Effector memory CD4-positive, alpha-beta T cell (primary cell): ENCODE results near the gene GMEB2.
"Not testable (repeated sequence)": the region's sequence is repeated elsewhere in the genome, so short reads cannot be mapped to it uniquely, and the experiment has no call there.

ENCODE experiments used
- DNase-seq, 3 donors: peaks; one replicate each; pipeline ENCODE4 v3.0.0-alpha.2; 2020
- H3K27ac ChIP-seq: 2 replicates; pipeline ENCODE4 v1.7.0; 2013; ENCODE audit warnings: mild to moderate bottlenecking, low read length, moderate library complexity; ENCODE audit not compliant: insufficient read depth, poor library complexity, severe bottlenecking
- H3K27me3 ChIP-seq: replicated peaks from 2 replicates; pipeline ENCODE4 v1.7.0; 2013; ENCODE audit warnings: mild to moderate bottlenecking, low read length; ENCODE audit not compliant: insufficient read depth, control insufficient read depth, poor library complexity, severe bottlenecking
- H3K36me3 ChIP-seq: 2 replicates; pipeline ENCODE4 v1.7.0; 2013; ENCODE audit warnings: mild to moderate bottlenecking, low read length, moderate library complexity; ENCODE audit not compliant: control insufficient read depth, insufficient read depth
- H3K4me1 ChIP-seq: 2 replicates; pipeline ENCODE4 v1.7.0; 2013; ENCODE audit warnings: low read length, mild to moderate bottlenecking; ENCODE audit not compliant: control insufficient read depth, insufficient read depth, poor library complexity, severe bottlenecking
- H3K4me3 ChIP-seq: 2 replicates; pipeline ENCODE4 v1.7.0; 2013; ENCODE audit warnings: low read length, low read depth, mild to moderate bottlenecking; ENCODE audit not compliant: insufficient read depth, poor library complexity, severe bottlenecking
- H3K9me3 ChIP-seq: 2 replicates; pipeline ENCODE4 v1.7.0; 2013; ENCODE audit warnings: mild to moderate bottlenecking, low read length, moderate library complexity; ENCODE audit not compliant: control insufficient read depth

GMEB2 gene

GRCh38 chr20:63617092-63617875, 9.6 kb downstream of the GMEB2 start:
- Histone ChIP-seq H3K9me3 (no peaks in the 10 kb centered on the region), H3K27ac (no peak overlapping the region), H3K4me3 (no peak overlapping the region), H3K4me1 (no peaks in the 10 kb centered on the region), H3K36me3 (peaks cover 31% of the 10 kb centered on the region), H3K27me3 (no peaks in the 10 kb centered on the region)
- DNase-seq: no peak

DNA sequence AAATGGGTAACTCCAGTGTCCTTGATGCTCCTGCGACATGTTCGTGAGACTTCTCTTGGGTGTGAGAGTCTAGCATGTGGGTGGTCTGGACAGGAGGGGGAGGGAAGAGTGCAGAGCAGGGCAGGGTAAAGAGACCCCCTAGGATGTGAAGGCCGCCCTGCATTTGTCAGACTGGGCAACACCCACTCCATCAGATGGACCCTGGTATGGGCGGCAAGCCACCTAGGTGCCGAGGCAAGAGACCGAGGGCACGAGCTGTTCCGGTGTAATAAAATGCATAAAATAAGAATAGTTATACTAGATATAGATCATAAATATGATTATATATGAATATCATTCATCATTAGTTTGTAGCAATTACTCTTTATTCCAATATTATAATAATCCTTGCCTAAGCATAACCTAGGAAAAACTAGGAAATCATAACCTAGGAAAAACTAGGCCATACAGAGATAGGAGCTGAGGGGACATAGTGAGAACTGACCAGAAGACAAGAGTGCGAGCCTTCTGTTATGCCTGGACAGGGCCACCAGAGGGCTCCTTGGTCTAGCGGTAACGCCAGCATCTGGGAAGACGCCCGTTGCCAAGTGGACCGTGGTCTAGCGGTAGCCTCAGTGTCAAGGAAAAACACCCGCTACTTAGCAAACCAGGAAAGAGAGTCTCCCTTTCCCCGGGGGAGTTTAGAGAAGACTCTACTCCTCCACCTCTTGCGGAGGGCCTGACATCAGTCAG, 12.9 kb downstream of the GMEB2 start:
- H3K4me1 ChIP-seq, H3K9me3 ChIP-seq: not testable (repeated sequence)
- peaks cover 29% of the 10 kb centered on the region for H3K36me3 ChIP-seq

GRCh38 chr20:63612276-63612931, 14.5 kb downstream of the GMEB2 start:
- no peaks in the 10 kb centered on the region for H3K27me3 ChIP-seq
- DNase-seq: no peak
- H3K27ac ChIP-seq: no peak overlapping the region
- H3K4me3 ChIP-seq: no peak overlapping the region
- peaks cover 13% of the 10 kb centered on the region for H3K36me3 ChIP-seq
- no peaks in the 10 kb centered on the region for H3K4me1 ChIP-seq
- no peaks in the 10 kb centered on the region for H3K9me3 ChIP-seq

More for the DNA sequence above, 12.9 kb downstream of the GMEB2 start:
- not testable (repeated sequence) for H3K27ac ChIP-seq, DNase-seq, H3K27me3 ChIP-seq, H3K4me3 ChIP-seq

DNA sequence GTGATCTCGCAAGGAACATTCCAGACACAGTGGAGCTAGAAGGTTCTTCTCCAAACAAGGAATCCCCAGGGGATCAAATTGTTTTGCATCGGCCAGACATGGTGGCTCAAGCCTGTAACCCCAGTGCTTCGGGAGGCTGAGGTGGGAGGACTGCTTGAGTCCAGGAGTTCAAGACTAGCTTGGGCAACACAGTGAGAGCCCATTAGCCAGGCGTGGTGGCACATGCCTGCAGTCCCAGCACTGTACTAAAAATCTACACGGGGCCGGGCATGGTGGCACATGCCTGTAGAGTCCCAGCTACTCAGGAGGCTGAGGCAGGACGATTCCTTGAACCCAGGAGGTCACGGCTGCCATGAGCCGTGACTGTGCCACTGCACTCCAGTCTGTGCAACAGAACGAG, 15.3 kb downstream of the GMEB2 start:
- DNase-seq: no peak
- Histone ChIP-seq H3K27me3 (no peaks in the 10 kb centered on the region), H3K4me1 (no peaks in the 10 kb centered on the region), H3K9me3 (no peaks in the 10 kb centered on the region), H3K4me3 (no peak overlapping the region), H3K36me3 (peaks cover 5% of the 10 kb centered on the region), H3K27ac (no peak overlapping the region)

- H3K4me3 ChIP-seq: no peak overlapping the region
- no peak for DNase-seq
- H3K27ac ChIP-seq: no peak overlapping the region
- no peaks in the 10 kb centered on the region for H3K4me1 ChIP-seq
- H3K27me3 ChIP-seq: no peaks in the 10 kb centered on the region
- no peaks in the 10 kb centered on the region for H3K36me3 ChIP-seq
- no peaks in the 10 kb centered on the region for H3K9me3 ChIP-seq
These were observed 16.1 kb downstream of the GMEB2 start for GRCh38 chr20:63610581-63611435.

DNA sequence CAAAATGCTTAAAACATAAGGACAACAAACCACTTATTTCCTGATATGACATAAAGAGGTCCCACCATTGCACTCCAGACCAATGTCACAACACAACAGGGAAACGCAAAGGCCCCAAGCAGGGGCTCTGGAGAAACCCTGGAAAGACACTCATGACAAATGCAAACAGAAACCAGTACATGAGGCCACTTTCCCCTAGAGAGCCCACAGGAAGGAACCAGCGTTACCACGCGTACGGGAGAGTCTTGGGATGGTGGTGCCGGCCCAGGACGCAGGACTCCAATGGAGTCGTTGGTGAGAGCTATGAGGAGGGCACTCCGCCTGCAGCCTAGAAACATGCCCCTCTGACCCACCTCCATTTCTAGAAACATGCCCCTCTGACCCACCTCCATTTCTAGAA, 20.2 kb downstream of the GMEB2 start:
- H3K27ac ChIP-seq: no peak overlapping the region

GRCh38 chr20:63602321-63602720, 24.6 kb downstream of the GMEB2 start:
- DNase-seq: no peak

More for the DNA sequence above, 20.2 kb downstream of the GMEB2 start:
- H3K36me3 ChIP-seq: peaks cover 16% of the 10 kb centered on the region
- H3K4me1 ChIP-seq: no peaks in the 10 kb centered on the region
- H3K9me3 ChIP-seq: no peaks in the 10 kb centered on the region
- no peaks in the 10 kb centered on the region for H3K27me3 ChIP-seq
- no peak for DNase-seq
- H3K4me3 ChIP-seq: no peak overlapping the region

DNA sequence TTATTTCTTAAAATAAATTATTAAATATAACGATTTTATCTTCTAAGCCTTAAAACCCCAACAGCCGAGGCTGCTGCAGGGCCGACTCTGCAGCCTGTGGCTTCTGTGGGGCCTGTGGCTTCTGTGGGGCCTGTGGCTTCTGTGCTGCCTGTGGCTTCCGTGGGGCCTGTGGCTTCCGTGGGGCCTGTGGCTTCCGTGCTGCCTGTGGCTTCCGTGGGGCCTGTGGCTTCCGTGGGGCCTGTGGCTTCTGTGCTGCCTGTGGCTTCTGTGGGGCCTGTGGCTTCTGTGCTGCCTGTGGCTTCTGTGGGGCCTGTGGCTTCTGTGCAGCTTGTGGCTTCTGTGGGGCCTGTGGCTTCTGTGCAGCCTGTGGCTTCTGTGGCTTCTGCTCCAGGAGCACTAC, 25.2 kb downstream of the GMEB2 start:
- H3K36me3 ChIP-seq: peaks cover 33% of the 10 kb centered on the region
- H3K9me3 ChIP-seq, H3K4me1 ChIP-seq, H3K4me3 ChIP-seq, H3K27ac ChIP-seq, H3K27me3 ChIP-seq: not testable (repeated sequence)
- peak; percentile 5 to 29 (median 29) for DNase-seq

More at GRCh38 chr20:63602321-63602720, 24.6 kb downstream of the GMEB2 start:
- Histone ChIP-seq H3K4me3 (no peak overlapping the region), H3K27ac (no peak overlapping the region), H3K27me3 (no peaks in the 10 kb centered on the region), H3K4me1 (no peaks in the 10 kb centered on the region), H3K36me3 (peaks cover 30% of the 10 kb centered on the region), H3K9me3 (no peaks in the 10 kb centered on the region)

- H3K27me3 ChIP-seq: no peaks in the 10 kb centered on the region
- H3K9me3 ChIP-seq: no peaks in the 10 kb centered on the region
- no peak for DNase-seq
- H3K36me3 ChIP-seq: peaks cover 39% of the 10 kb centered on the region
- H3K4me3 ChIP-seq: no peak overlapping the region
- H3K4me1 ChIP-seq: no peaks in the 10 kb centered on the region
- H3K27ac ChIP-seq: no peak overlapping the region
These were observed 27.4 kb downstream of the GMEB2 start for GRCh38 chr20:63599396-63600050.
